HG02623 (cell line): ENCODE data around the gene NUDT13.

ENCODE experiments used
- ATAC-seq: cut with Tn5 transposase; IDR thresholded peaks from one replicate; pipeline ENCODE4 v1.9.1; 2021; ENCODE audit warnings: moderate library complexity; ENCODE audit not compliant: unreplicated experiment

NUDT13 gene

GRCh38 chr10:73110345-73110849 is at the start of gene NUDT13:
Gene NUDT13 (plus strand): TSS chr10:73110455. CDS start chr10:73114366, 3,911 bp downstream.
- peak; percentile 83 for ATAC-seq

GRCh38 chr10:73060738-73061635 is 49.3 kb upstream of the NUDT13 start:
- ATAC-seq, result no peak

DNA sequence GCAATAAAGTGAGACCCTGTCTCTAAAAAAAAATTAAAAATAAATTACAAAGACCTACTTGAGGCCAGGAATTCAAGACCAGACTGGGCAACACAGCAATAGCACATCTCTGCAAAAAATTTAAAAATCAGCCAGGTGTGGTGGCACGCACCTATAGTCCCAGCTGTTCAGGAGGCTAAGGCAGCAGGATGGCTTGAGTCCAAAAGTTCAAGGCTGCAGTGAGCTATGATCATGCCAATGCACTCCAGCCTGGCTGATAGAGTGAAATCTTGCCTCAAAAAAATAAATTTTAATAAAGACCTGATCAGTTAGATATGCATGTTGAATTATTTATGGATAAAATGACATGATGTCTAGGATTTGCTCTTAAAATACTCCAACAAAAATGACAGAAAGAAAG is 48.5 kb upstream of the NUDT13 start:
- no peak for ATAC-seq

DNA sequence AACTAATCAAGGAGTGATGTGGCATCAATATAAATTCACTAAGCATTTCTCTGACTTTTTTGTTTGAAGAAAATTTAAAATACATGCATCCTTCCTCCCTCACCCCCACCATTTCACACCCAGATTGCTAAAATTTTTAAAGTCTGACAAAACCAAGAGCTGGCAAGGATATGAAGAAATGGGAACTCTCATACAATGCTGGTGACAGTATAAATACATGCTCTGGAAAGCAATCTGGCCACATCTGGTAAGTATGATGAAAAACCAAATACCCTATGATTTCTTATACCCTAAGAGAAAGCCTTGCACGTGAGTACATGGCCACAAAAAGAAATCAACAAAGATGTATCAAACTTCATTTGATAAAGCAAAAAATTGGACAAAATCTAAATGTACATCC is 44.8 kb upstream of the NUDT13 start:
- no peak for ATAC-seq

DNA sequence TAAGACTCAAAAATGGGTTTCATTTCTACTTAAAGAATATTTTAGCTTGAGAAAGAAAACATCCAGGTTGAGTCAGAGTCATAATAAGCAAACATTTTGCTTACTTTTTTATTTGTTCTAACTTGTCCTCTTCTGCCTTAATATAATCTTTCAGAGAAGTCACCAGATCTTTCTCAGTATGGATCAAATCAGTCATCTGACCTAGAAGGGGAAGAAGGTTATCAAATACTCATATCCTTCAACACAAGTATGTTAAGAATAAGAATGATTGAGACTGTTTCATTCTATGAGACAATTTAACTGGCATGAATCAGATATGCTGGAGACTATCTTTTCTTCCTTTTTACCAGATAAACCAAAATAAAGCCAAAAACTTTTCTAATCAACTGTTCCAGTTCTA is 36.6 kb upstream of the NUDT13 start:
- ATAC-seq, result no peak

- ATAC-seq, result no peak
Measured at GRCh38 chr10:73075829-73076228, 34.4 kb upstream of the NUDT13 start.

DNA sequence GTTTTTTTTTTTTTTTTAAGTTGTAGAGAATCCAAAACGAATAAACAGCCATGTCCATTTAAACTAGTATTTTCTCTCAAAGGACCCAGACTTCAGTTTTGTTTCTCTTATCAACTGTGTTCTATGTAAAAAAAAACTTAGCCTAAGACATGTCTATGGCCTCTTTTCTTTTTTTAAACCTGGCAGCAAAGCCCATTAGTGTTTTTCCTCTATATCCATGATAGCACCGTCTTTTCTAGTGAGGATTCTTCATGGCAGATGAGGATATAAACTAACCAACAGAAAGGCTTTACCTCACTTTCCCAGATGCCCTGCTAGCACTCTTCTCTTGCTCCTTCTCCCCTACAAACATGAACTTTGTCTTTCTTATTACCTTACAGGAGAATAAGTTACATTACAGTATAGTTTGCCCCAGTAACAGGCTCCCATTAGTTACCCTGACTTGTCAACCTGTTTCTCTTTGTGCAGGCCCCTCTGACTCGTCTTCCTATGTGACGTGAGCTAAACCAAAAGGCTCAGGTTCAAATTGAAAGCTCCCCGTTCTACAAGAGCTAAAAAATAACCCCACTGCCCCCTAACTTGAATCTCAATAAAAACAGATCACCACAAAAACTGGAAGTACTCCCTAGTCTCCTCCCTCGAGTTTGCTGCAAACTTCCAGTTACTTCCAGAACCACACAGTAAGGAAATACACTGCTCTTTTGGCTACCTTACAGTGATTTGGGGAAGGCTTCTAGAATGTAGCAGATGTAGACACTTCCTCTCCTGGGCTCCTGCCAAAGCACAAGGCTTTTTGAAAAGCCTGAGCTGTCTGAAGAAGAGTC is 33.7 kb upstream of the NUDT13 start:
- no peak for ATAC-seq

DNA sequence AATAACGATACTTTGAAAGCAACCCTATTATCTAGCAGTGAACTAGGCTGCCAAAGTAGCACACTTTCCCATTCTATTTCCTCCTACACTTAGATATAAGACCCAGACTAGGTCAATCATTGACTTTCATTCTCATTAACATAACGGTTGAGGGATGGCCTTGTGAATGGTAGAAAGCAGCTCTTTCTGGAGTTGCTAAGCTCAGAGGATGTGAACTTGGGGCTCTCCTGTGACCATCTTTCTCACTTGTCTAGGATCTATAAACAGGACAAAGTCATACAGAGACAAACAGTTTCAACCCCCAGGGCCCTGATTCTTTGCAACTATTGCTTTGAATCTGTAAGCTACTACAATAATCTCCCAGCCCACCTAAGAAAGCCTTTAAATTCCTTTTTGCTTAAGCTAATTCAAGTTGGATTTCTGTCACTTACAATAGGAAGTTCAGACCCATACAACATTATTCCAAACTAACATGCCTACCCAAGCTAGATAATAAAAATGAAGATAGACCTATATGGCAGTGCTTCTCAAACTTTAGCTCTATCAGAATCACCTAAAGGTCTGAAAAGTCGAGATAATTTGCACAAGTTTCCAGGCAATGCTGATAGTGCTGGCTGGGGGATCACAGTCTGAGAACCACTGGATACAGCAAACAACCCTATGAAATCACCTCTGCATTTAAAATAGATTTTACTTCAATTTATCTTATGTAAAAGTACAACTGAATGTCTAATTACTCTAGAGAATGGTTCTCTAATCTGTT is 30.3 kb upstream of the NUDT13 start:
- no peak for ATAC-seq

DNA sequence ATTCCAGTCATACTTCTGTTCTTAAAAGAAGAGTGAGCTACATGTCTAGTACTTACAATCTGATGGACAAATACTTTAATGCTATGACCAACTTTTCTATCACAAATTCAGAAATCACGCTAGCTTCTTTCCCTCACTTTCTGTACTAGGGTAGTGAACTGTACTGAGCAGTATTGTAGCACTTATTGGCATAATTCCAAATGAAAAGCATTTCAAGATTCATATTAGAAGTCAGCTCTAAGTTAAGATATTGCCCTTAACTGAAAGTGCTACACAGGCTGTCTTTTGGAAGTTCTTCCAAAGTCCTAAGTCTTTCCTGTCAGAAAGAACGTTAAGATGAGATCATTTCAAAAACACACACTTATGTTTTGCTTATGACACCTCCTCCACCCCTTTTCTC is 27.0 kb upstream of the NUDT13 start:
- no peak for ATAC-seq

- no peak for ATAC-seq
Measured at GRCh38 chr10:73084209-73084608, 26.0 kb upstream of the NUDT13 start.

DNA sequence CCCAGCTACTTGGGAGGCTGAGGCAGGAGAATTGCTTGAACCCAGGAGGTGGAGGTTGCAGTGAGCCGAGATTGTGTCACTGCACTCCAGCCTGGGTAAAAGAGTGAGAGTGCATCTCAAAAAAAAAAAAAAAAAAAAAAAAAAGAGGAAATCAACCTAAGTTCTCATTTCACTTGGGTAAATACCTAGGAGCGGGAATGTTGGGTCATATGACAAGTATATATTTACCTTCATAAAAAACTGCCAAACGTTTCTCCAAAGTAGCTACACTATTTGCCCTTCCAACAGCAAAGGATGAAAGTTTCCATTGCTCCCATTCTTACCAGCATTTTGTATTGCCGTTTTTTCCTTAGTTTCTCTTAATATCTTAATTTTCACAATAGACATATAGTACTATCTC is 23.4 kb upstream of the NUDT13 start:
- ATAC-seq, result no peak

GRCh38 chr10:73088304-73088703 is 22.0 kb upstream of the NUDT13 start:
- no peak for ATAC-seq

DNA sequence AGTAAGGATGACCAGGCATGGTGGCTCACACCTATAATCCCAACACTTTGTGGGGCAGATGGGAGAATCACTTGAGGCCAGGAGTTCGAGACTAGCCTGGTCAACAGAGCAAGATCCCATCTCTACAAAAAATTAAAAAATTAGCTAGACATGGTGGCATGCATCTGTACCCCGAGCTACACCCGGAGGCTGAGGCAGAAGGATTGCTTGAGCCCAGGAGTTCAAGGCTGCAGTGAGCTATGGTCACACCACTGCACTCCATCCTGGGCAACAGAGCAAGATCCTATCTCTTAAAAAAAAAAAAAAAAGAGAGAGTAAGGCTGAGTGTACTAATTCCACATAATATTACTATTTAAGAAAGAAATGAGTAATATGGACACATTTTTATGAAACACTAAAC is 17.4 kb upstream of the NUDT13 start:
- no peak for ATAC-seq

- ATAC-seq, result no peak
Measured at GRCh38 chr10:73093922-73094850, 16.1 kb upstream of the NUDT13 start.

DNA sequence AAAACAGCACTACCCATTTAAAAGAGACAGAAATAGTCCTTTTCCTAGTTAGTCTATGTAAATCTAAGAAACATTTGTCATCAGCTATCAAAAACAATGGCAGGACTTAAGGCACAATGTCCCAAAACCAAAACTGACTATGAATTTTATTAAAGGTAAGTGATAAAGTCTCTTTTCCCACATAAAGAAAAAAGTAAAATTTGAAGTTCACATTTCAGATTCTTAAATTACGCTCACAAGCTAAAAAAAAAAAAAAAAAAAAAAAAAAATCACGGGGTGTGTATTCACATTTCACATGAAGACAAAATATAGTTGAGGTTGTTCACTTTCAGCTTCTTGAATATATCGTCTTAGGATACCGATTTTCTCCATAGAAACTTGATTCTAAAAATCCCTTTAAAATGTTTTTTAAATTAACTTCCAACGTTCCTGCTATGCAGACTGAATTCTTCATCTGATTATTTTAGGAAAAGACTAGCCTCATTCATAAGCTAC is 15.2 kb upstream of the NUDT13 start:
- no peak for ATAC-seq

GRCh38 chr10:73095481-73096021 is 14.7 kb upstream of the NUDT13 start:
- ATAC-seq, result no peak

- peak; percentile 17 for ATAC-seq
Measured at GRCh38 chr10:73096041-73096448, 14.2 kb upstream of the NUDT13 start.

DNA sequence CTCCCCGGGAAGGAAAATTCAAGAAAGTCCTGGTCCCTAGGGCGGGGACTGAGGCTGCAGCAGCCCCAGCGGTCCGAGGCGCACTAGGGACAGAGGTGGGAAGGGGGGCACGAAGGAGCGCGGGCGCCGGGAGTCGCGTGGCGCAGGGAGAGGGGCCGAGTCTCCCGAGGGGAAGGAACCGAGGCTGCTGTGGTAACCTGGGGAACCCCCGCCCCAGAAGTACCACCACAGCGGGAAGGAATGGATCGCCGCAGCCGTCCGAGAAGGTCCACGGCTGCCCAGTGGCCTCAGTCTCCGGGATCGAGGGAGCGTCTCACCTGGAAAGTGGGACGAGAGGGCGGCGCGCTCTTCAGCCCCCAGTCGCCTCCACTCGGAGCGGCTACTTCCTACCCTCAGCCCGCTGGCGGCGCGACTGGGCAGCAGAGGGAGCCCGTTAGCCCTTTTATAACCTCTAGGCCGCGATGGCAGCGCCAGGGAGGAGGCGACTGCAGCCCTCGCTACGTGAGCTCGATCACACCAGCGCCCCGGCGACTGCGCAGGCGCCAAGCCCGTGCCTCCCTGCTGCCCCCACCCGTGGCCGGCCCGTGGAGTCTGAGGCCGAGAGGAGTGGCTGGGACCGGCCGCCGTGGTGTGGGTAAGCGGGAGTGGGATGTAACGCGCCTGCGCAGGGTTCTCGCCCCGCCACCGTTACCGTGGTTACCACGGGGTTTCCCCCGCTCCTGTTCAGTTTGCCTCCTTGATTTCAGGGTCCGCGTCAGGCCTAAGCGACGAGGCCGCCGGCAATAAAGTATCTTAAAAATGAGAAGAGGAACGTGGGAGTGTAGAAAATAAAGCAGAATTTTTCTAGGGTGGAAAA is 13.6 kb upstream of the NUDT13 start, which contains the start of gene P4HA1:
P4HA1 (minus strand) TSS at position 418 of the 856 bp plus-strand sequence. CDS start 21,983 bp downstream, outside the sequence.
- peak; percentile 85 for ATAC-seq
